Fibroblast of mammary gland (primary cell): ENCODE results near the gene SPAG6.

ENCODE experiments used
- DNase-seq: peaks from one replicate; pipeline ENCODE4 v3.0.0-alpha.2; 2010; ENCODE audit warnings: low read depth
- H3K4me3 ChIP-seq: 2 replicates; pipeline ENCODE4 v1.5.1; 2011; ENCODE audit warnings: low read depth, mild to moderate bottlenecking, low read length, moderate library complexity; ENCODE audit not compliant: control insufficient read depth
- TF ChIP-seq, protein P1 (sequence below): conservative IDR thresholded peaks from 2 replicates; pipeline ENCODE4 v1.5.1; 2011; ENCODE audit warnings: low read depth, low read length, inconsistent platforms; ENCODE audit not compliant: control insufficient read depth, insufficient read depth

The SPAG6 gene

DNA sequence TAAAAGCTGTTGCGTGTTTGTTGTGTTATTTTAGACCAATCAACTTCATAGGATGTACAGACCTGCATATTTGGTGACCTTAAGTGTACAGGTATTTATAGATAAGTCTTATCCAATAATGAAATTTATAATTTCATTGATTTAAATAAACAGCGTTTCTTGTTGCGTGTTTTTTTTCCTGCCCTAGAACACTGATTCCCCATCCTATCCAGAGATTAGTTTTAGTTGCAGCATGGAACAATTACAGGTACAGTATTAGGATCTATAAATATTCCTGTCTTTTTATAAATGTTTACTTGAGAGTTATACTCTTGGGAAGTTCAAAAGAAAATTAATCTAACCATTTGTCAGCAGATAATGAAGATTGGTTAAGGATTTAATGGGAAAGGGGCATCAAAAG lies 26.5 kb upstream of the SPAG6 start:
- TF ChIP-seq, protein P1, sequence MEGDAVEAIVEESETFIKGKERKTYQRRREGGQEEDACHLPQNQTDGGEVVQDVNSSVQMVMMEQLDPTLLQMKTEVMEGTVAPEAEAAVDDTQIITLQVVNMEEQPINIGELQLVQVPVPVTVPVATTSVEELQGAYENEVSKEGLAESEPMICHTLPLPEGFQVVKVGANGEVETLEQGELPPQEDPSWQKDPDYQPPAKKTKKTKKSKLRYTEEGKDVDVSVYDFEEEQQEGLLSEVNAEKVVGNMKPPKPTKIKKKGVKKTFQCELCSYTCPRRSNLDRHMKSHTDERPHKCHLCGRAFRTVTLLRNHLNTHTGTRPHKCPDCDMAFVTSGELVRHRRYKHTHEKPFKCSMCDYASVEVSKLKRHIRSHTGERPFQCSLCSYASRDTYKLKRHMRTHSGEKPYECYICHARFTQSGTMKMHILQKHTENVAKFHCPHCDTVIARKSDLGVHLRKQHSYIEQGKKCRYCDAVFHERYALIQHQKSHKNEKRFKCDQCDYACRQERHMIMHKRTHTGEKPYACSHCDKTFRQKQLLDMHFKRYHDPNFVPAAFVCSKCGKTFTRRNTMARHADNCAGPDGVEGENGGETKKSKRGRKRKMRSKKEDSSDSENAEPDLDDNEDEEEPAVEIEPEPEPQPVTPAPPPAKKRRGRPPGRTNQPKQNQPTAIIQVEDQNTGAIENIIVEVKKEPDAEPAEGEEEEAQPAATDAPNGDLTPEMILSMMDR, result no peak
- no peak for DNase-seq
- no peak overlapping the region for H3K4me3 ChIP-seq

DNA sequence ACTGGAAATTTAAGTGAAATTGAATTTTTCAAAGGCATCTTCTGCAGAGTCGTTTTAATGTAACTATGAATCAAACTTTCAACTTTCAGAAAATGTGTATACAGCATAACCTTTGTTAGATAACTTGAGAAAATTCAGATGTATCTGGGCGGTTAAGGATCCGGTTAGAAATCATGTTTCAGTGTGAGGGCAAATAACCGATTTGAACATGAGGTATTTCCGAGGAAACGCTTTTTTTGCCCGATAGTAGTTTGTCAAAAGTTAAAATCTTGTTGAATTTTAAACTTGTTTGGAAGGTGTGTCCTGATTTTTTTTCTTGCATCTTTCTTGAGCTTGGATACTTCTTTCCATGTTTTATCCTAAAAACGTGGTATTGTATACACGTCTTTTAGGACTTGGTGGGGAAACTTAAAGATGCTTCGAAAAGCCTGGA lies 25.7 kb upstream of the SPAG6 start:
- TF ChIP-seq, protein P1, result no peak
- no peak overlapping the region for H3K4me3 ChIP-seq
- no peak for DNase-seq

DNA sequence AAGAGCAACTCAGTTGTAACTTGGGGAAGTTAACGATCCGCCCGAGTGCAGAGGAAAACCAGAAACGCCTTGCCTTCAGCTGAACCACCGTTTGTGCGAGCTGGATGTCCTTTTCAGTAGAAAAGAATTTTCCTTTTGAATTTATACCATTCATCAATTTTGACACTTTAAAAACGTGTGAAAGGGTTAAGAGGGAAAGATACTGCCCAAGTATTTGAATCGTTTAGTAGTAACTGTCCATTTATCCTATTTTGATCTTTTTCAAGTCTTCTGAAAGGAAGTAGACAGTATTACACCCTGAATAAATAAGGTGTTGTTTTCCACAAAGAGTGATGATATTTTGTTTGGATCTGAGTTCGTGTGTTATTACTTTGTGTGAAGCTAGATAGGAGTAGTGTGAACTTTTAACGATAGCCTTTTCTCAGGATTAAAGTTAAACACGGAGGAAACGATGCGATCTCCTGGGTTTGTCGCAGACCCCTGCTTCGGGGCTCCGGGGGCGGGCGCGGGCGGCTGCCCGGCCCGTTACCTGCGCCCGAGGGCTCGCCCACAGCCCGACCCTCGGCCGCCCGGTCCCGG lies 25.2 kb upstream of the SPAG6 start:
- peak overlapping the region; percentile 44 for H3K4me3 ChIP-seq
- DNase-seq, result no peak
- TF ChIP-seq, protein P1, result no peak

DNA sequence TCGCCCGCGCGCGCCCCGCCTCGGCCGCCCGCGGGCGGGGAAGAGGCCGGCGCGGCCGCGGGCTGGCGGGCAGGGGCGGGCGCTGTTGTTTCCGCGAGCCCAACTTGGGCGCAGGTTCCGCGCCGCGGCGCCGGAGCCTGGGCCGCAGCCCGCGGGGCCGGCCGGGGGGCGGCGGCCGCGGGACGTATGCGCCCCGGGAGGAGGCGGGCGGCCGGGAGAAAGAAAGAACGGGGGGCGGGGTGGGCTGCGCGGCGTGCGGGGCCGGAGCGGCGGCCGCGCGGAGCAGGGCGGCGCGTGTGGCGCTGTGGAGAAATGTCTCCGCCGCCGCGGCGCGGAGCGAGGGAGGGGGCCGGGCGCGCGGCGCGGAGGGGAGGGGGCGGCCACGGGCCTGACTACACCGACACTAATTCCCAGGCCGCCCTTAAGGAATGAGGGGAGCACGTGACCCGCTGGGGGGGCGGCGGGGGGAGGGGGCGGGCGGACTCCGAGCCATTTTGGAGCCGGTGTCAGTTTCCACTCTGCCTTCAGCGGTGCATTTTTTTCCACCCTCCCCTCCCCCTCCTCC lies 24.6 kb upstream of the SPAG6 start, which contains the start of gene BMI1:
BMI1 (plus strand) TSS at position 509 of the 565 bp plus-strand sequence. CDS start 5,351 bp downstream, outside the sequence.
- TF ChIP-seq, protein P1, result no peak
- peak within 1 kb of the TSS; percentile 68 for H3K4me3 ChIP-seq
- DNase-seq, result peak; percentile 70

DNA sequence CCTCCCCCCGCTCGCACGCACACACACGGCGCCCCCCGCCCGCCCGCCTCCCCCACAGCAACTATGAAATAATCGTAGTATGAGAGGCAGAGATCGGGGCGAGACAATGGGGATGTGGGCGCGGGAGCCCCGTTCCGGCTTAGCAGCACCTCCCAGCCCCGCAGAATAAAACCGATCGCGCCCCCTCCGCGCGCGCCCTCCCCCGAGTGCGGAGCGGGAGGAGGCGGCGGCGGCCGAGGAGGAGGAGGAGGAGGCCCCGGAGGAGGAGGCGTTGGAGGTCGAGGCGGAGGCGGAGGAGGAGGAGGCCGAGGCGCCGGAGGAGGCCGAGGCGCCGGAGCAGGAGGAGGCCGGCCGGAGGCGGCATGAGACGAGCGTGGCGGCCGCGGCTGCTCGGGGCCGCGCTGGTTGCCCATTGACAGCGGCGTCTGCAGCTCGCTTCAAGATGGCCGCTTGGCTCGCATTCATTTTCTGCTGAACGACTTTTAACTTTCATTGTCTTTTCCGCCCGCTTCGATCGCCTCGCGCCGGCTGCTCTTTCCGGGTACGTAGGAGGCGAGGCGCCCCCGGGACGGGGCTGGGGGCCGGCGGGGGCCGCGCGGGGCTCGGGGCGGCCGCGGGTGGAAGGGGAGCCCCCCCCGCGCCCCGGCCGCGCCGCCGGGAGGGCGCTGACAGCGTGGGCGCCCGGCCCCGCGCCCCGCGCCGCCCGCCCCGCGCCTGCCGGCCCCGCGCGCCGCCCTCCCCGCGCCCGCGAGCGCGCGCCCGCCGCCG lies 24.0 kb upstream of the SPAG6 start:
- peak; percentile 69 for DNase-seq
- TF ChIP-seq, protein P1, result no peak
- H3K4me3 ChIP-seq, result peak overlapping the region; percentile 63

DNA sequence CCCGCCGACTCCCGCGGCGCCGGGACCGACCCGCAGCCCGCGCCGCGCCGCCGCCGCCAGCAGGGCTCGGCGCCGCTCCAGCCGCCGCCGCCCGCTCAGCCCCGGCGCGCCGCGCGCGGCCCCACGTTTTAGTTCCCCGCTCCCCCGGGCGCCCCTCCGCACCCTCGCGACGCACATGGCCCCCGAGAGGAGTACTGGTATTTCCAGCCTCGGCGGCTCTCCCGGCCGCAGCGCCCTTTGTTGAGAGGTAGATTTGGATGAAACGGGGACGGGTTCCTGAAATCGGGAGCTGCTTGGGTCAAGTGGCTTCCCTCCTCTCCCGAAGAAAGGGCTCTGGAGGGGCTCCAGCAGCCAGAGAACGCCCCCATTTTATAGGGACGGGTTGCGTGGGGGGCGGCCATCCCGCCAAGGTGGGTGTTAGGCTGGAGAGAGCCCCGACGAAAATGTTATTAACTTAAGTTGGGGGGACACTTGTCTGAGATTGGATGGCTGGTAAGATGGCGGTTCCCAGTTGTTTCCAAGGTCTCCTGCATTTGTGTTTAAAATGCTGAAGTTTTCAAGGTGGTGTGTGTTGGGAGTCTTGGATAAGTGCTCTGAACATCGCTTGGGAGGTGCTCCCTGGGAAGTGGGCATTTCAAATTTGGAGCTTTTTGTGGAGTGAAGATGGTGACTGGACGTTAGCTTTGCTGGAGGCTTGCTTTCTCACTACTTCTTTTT lies 23.2 kb upstream of the SPAG6 start:
- DNase-seq, result no peak
- TF ChIP-seq, protein P1, result no peak

More for the DNA sequence above, 23.2 kb upstream of the SPAG6 start:
- peak overlapping the region; percentile 68 for H3K4me3 ChIP-seq
